Lower lobe of right lung (tissue), 2 donors: ENCODE data around the gene AFTPH. TPM values are rescaled to one million over a fixed set of nuclear protein-coding genes. Genes with fewer than 3 reads are reported as not detected.

Experiments
- ATAC-seq, 2 donors: fragments of 200-7000 bp; cut with Tn5 transposase; one replicate each; pipeline ENCODE4 v1.9.1; 2020 to 2022; ENCODE audit warnings: mild to moderate bottlenecking in 2 of 2, moderate library complexity in 2 of 2
- DNase-seq: peaks from one replicate; pipeline ENCODE4 v3.0.0-alpha.2; 2020
- H3K27ac ChIP-seq: fragments of 200-600 bp; one replicate; pipeline ENCODE4 v1.8.0; 2022
- H3K27me3 ChIP-seq: fragments of 200-600 bp; one replicate; pipeline ENCODE4 v1.8.0; 2022; ENCODE audit warnings: low read depth
- H3K36me3 ChIP-seq: fragments of 200-600 bp; one replicate; pipeline ENCODE4 v1.8.0; 2022; ENCODE audit warnings: mild to moderate bottlenecking
- H3K4me1 ChIP-seq: fragments of 200-600 bp; one replicate; pipeline ENCODE4 v1.8.0; 2022
- H3K4me3 ChIP-seq: fragments of 200-600 bp; one replicate; pipeline ENCODE4 v1.8.0; 2022; ENCODE audit warnings: mild to moderate bottlenecking
- H3K9me3 ChIP-seq: fragments of 200-600 bp; one replicate; pipeline ENCODE4 v1.8.0; 2022
- intact Hi-C: fragments of 100-400 bp; cut with DNase I; formaldehyde crosslinking; loops from one replicate; pipeline ENCODE4 v1.11.0; 2022
- total RNA-seq: library from RNA; stranded (reverse); fragmentation: NEBNext Ultra II Directional; extraction: Animal tissue kit (Norgen Biotek cat#: 25700); gene quantifications from one replicate; pipeline ENCODE4 v1.2.1, GENCODE V29; 2021
- TF ChIP-seq, protein P1 (sequence below): fragments of 200-600 bp; IDR thresholded peaks from one replicate; pipeline ENCODE4 v1.8.0; 2022; ENCODE audit warnings: antibody characterized with exemption, mild to moderate bottlenecking
- donor health status: DM: no; HTN: yes; CAD: no; lungs with severe emphysema.

AFTPH gene
- total RNA-seq, 1 donor from 2014 or later, result 42.6 TPM

DNA sequence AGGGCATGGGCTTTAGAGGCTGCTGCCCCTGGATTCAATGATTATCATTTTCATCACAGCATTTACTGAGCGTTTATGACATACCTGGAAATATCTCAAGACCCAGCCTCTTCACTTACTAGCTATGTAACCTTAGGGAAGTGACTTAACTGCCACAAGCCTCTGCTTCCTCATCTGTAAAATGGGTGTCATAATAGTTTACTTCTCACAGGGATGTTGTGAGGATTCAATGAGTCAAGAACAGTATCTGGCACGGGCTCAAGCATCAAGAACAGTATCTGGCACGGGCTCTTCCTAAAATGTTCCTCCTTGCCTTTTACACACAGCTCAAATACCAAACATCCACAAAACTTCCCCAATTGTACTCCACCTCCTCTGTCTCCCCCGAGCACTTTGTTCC lies 38.8 kb upstream of the AFTPH start:
- Histone ChIP-seq H3K4me1 (peaks cover 8% of the 10 kb centered on the region), H3K36me3 (no peaks in the 10 kb centered on the region), H3K4me3 (no peak overlapping the region), H3K9me3 (no peaks in the 10 kb centered on the region), H3K27ac (no peak overlapping the region), H3K27me3 (no peaks in the 10 kb centered on the region)
- TF ChIP-seq, protein P1, sequence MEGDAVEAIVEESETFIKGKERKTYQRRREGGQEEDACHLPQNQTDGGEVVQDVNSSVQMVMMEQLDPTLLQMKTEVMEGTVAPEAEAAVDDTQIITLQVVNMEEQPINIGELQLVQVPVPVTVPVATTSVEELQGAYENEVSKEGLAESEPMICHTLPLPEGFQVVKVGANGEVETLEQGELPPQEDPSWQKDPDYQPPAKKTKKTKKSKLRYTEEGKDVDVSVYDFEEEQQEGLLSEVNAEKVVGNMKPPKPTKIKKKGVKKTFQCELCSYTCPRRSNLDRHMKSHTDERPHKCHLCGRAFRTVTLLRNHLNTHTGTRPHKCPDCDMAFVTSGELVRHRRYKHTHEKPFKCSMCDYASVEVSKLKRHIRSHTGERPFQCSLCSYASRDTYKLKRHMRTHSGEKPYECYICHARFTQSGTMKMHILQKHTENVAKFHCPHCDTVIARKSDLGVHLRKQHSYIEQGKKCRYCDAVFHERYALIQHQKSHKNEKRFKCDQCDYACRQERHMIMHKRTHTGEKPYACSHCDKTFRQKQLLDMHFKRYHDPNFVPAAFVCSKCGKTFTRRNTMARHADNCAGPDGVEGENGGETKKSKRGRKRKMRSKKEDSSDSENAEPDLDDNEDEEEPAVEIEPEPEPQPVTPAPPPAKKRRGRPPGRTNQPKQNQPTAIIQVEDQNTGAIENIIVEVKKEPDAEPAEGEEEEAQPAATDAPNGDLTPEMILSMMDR, result no peak
- ATAC-seq (no peak), DNase-seq (no peak)
- intact Hi-C loops, result loop anchor here (5.0 kb wide), 1 partner anchor 153 kb away; no protein-coding TSS in a partner anchor

DNA sequence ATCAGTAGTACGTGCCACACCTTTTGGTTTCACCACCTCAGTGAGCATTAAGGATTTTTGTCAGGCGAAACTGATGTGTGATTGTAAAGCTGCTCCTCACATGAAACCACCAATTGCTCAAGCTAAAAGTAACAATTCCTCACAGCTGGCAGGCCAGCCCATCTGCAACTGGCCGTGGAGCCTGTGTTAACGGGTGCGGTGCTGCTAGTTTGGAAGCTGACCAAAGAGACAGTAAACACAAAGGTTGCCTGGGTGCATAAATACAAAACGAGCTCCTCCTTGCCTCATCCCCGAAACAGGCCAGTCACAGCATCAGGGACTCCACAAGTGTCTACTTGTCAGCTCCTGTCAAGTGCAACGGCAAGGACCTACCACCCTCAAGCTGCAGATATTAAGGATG lies 38.2 kb upstream of the AFTPH start:
- no peak for DNase-seq
- H3K27ac ChIP-seq, result no peak overlapping the region

DNA sequence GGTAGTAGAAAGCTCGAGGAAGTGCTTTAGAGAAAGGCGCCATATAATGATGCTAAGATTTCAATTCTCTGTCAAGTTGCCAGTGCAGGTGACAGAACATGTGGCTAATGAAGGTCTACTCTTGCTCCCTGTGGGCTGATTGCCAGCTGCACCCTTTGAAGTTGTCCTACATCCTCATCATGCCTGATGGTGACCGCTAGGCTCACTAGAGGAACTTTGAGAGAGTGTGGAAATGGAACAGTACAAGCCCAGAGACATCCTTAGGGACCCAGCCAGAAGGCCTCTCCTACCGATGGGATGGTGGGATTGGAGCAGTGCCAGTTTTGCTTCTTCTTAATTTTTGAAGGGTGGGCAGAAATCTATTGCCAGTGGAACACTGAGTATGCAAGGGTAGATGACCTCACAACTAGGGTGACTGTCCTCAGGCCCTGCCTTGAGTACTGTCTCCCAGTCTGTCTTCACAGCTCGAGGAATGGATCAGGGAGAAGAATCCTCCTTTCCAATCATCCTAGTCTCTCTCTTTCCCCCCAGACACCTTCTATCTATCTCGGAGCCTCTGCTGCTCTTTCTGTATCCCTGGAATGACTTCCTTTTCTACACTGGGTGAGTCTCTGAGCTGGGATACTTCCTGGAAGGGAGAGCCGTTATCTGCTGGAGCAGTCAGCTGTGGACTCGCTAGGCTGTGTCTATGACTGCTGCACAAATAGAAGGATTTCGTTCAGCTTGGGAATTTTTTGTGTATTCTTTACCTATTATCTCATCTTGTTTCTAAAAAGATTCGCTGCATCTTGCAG lies 36.7 kb upstream of the AFTPH start:
- Histone ChIP-seq H3K27ac (no peak overlapping the region), H3K4me1 (peaks cover 8% of the 10 kb centered on the region), H3K27me3 (no peaks in the 10 kb centered on the region), H3K9me3 (no peaks in the 10 kb centered on the region), H3K4me3 (no peak overlapping the region), H3K36me3 (no peaks in the 10 kb centered on the region)
- TF ChIP-seq, protein P1, result no peak
- intact Hi-C loops, result loop anchor here (5.0 kb wide), 1 partner anchor 155 kb away; no protein-coding TSS in a partner anchor
- DNase-seq (no peak), ATAC-seq (no peak)

More for the DNA sequence above, 38.2 kb upstream of the AFTPH start:
- Histone ChIP-seq H3K4me1 (peaks cover 8% of the 10 kb centered on the region), H3K9me3 (no peaks in the 10 kb centered on the region), H3K27me3 (no peaks in the 10 kb centered on the region), H3K36me3 (no peaks in the 10 kb centered on the region), H3K4me3 (no peak overlapping the region)
- ATAC-seq, result no peak
- intact Hi-C loops, result loop anchor here (5.0 kb wide), 1 partner anchor 154 kb away; no protein-coding TSS in a partner anchor
- TF ChIP-seq, protein P1, result no peak

DNA sequence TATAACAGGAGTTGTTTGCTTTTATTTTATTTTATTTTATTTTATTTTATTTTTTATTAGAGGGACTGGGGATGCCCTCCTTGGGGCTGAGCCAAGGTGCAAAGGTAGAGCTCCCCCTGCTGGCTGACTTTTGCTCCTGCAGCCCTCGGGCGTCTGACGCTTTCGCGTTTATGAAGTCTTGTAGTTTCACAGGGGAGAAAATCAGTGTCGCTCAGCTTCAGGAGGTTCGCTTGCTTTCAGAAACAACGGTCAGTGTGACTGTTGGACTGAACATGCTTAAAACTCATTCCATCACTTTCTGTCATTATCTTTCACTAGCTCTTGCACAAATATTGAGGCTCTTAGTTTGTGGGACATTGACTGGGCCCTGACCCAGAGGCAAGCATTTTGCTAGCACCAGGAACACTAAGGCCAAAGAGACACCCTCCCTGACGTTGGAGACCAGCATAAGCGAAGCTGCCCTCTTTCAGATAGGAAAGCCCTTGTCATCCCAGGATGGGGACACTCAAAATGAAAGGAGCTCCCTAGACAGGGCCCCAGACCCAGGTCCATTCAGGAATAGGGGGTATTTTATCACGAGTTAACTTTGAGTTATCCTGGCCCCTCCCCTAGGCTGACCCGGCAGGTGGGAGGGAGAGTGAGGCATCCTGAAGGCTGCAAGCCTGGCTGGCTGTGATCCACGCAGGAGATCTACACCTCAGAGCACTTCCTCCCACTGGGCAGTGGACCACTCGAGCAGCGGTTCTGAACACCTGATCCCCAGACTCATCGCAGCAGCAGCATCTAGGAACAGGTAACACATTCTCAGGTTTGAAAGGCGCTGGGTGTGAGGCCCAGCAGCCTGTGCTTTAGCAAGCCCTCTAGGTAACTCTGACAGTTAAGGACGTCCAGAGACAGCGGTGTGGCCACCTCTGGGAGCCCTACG lies 35.8 kb upstream of the AFTPH start:
- Histone ChIP-seq H3K27ac (no peak overlapping the region), H3K4me3 (no peak overlapping the region), H3K9me3 (no peaks in the 10 kb centered on the region), H3K4me1 (peaks cover 8% of the 10 kb centered on the region), H3K27me3 (no peaks in the 10 kb centered on the region), H3K36me3 (no peaks in the 10 kb centered on the region)
- intact Hi-C loops, result loop anchor here (5.0 kb wide), 1 partner anchor 156 kb away; no protein-coding TSS in a partner anchor
- DNase-seq (peak; percentile 77), ATAC-seq (peak; percentile 80 to 86)
- TF ChIP-seq, protein P1, result peak; percentile 98

DNA sequence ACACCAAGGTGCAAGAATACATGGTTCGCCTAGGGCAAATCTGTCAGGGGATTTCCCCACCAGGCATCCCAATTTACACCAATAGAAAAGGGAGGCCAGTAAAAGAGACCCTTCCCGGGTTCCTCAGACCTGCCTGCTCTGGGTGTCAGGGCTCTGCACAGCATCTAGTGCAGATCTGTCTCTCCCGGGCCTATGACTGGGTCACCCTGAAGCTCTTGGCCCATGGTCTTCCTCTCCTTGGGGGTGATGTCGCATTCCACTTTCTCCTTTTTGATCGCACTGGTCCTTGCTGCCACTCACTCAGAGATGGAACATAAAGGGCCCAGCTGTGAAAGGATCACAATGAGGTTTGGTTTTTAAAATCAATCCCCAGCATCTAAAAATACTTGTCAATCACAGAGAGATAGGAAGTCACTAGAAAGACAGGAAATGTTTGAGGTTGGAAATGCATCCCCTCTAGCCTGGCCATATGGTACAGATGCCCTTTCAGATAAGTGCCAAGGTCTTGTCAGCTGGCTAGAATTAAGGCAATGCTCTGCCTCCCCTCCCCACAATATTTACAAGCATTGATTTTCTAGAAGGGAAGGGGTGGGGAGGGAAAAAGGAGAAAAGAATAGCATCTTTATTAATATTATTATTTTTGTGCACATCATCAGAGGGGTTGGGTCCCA lies 34.9 kb upstream of the AFTPH start:
- Histone ChIP-seq H3K27me3 (no peaks in the 10 kb centered on the region), H3K9me3 (no peaks in the 10 kb centered on the region), H3K4me1 (peaks cover 8% of the 10 kb centered on the region), H3K27ac (no peak overlapping the region), H3K36me3 (no peaks in the 10 kb centered on the region), H3K4me3 (no peak overlapping the region)
- no peak for ATAC-seq
- intact Hi-C loops, result loop anchor here (5.0 kb wide), 1 partner anchor 157 kb away; no protein-coding TSS in a partner anchor
- TF ChIP-seq, protein P1, result no peak
- no peak for DNase-seq
